MM.1S (cell line): ENCODE results near the gene MPC2.

Experiments
- CTCF ChIP-seq: fragments of 300-600 bp; sonication (generic); IDR thresholded peaks from 2 replicates; pipeline ENCODE4 v1.5.1; 2016; ENCODE audit warnings: antibody characterized with exemption, low read length, mixed read lengths
- EZH2phosphoT487 ChIP-seq: fragments of 300-600 bp; sonication (generic); IDR thresholded peaks from 2 replicates; pipeline ENCODE4 v1.6.1; 2018; ENCODE audit warnings: antibody characterized with exemption, low read length

GRCh38 chr1:167936930-167937708 is at the start of gene MPC2:
- TF ChIP-seq CTCF = no peak
- TF ChIP-seq EZH2phosphoT487 = no peak
